Measurements from ENCODE around the gene GBX1. TPM values are rescaled to one million over a fixed set of nuclear protein-coding genes. Genes with fewer than 3 reads are reported as not detected.

The GBX1 gene
- total RNA-seq, 1 donor from 2014 or later: not detected

GRCh38 chr7:151109094-151110048, 58.1 kb downstream of the GBX1 start:
- Histone ChIP-seq H3K27ac (no peak overlapping the region), H3F3A (ENCODE audit: low read depth) (peaks cover 21% of the 10 kb centered on the region), H3K27me3 (peaks cover 5% of the 10 kb centered on the region), H3K9me3 (ENCODE audit: low read depth) (no peaks in the 10 kb centered on the region), H2AFZ (replicated peaks) (no peak overlapping the region), H3K79me2 (ENCODE audit: low read depth) (peaks cover 35% of the 10 kb centered on the region), H3K9ac (no peak overlapping the region), H3K4me3 (no peak overlapping the region), H3K36me3 (no peaks in the 10 kb centered on the region), H3K4me2 (no peak overlapping the region), H4K20me1 (ENCODE audit: low read depth) (peaks cover 82% of the 10 kb centered on the region), H3K4me1 (peaks cover 15% of the 10 kb centered on the region)
- no peaks in the 10 kb centered on the region for H3K9me3 Mint-ChIP-seq
- no peak overlapping the region for H3K27ac Mint-ChIP-seq
- no peak for TF ChIP-seq CTCF (IDR thresholded peaks at IDR 0.05)
- TF ChIP-seq EZH2 (IDR thresholded peaks at IDR 0.05): no peak
- TF ChIP-seq EZH2phosphoT487 (IDR thresholded peaks at IDR 0.05): no peak
- peaks cover 9% of the 10 kb centered on the region for H3K27me3 Mint-ChIP-seq (ENCODE audit: insufficient read depth, low read depth)
- H3K36me3 Mint-ChIP-seq: peaks cover 2% of the 10 kb centered on the region
- H3K4me3 Mint-ChIP-seq: no peak overlapping the region
- DNase-seq (ENCODE audit: low spot score): no peak
- peaks cover 29% of the 10 kb centered on the region for H3K4me1 Mint-ChIP-seq

GRCh38 chr7:151107882-151108281, 59.6 kb downstream of the GBX1 start:
- H3K4me2 ChIP-seq: no peak overlapping the region
- H2AFZ ChIP-seq (replicated peaks): no peak overlapping the region
- Mint-ChIP-seq H3K27me3 (ENCODE audit: insufficient read depth, low read depth) (peaks cover 3% of the 10 kb centered on the region), H3K27ac (no peak overlapping the region), H3K4me3 (no peak overlapping the region), H3K36me3 (peaks cover 3% of the 10 kb centered on the region), H3K9me3 (no peaks in the 10 kb centered on the region), H3K4me1 (peaks cover 15% of the 10 kb centered on the region)
- H4K20me1 ChIP-seq (ENCODE audit: low read depth): peaks cover 82% of the 10 kb centered on the region
- peaks cover 8% of the 10 kb centered on the region for H3F3A ChIP-seq (ENCODE audit: low read depth)
- H3K79me2 ChIP-seq (ENCODE audit: low read depth): peaks cover 38% of the 10 kb centered on the region
- no peak overlapping the region for H3K27ac ChIP-seq
- H3K9ac ChIP-seq: no peak overlapping the region
- H3K36me3 ChIP-seq: no peaks in the 10 kb centered on the region
- no peak overlapping the region for H3K4me3 ChIP-seq
- peaks cover 7% of the 10 kb centered on the region for H3K27me3 ChIP-seq
- no peak for DNase-seq (ENCODE audit: low spot score)
- TF ChIP-seq EZH2 (IDR thresholded peaks at IDR 0.05) (no peak), CTCF (IDR thresholded peaks at IDR 0.05) (no peak), EZH2phosphoT487 (IDR thresholded peaks at IDR 0.05) (no peak)
- peaks cover 12% of the 10 kb centered on the region for H3K4me1 ChIP-seq
- no peaks in the 10 kb centered on the region for H3K9me3 ChIP-seq (ENCODE audit: low read depth)

GRCh38 chr7:151104411-151105235, 62.9 kb downstream of the GBX1 start:
- TF ChIP-seq CTCF (IDR thresholded peaks at IDR 0.05): no peak
- TF ChIP-seq EZH2phosphoT487 (IDR thresholded peaks at IDR 0.05): no peak
- TF ChIP-seq EZH2 (IDR thresholded peaks at IDR 0.05): no peak
- Histone ChIP-seq H3K4me3 (no peak overlapping the region), H3K79me2 (ENCODE audit: low read depth) (peaks cover 40% of the 10 kb centered on the region), H3K27me3 (peaks cover 7% of the 10 kb centered on the region), H3F3A (ENCODE audit: low read depth) (no peaks in the 10 kb centered on the region), H3K9me3 (ENCODE audit: low read depth) (no peaks in the 10 kb centered on the region), H2AFZ (replicated peaks) (no peak overlapping the region), H4K20me1 (ENCODE audit: low read depth) (peaks cover 81% of the 10 kb centered on the region), H3K9ac (no peak overlapping the region), H3K4me1 (peaks cover 12% of the 10 kb centered on the region), H3K27ac (no peak overlapping the region), H3K36me3 (no peaks in the 10 kb centered on the region), H3K4me2 (peak overlapping the region; percentile 29)
- peaks cover 3% of the 10 kb centered on the region for H3K36me3 Mint-ChIP-seq
- H3K4me1 Mint-ChIP-seq: no peaks in the 10 kb centered on the region
- no peaks in the 10 kb centered on the region for H3K27me3 Mint-ChIP-seq (ENCODE audit: insufficient read depth, low read depth)
- H3K4me3 Mint-ChIP-seq: no peak overlapping the region
- peak; percentile 36 for DNase-seq (ENCODE audit: low spot score)
- no peaks in the 10 kb centered on the region for H3K9me3 Mint-ChIP-seq
- no peak overlapping the region for H3K27ac Mint-ChIP-seq

Data from neural progenitor cell (in vitro differentiated cells).